Astrocyte (in vitro differentiated cells and primary cell): Measurements from ENCODE around the gene SGCE. TPM values are rescaled to one million over a fixed set of nuclear protein-coding genes. Genes with fewer than 3 reads are reported as not detected.

ENCODE experiments used
- DNase-seq: peaks from one replicate; pipeline ENCODE4 v3.0.0-alpha.2; 2010; ENCODE audit warnings: low read depth
- FAIRE-seq: peaks from 2 replicates; lab custom pipeline; 2011; peaks lifted over from hg19 to GRCh38; lab: Jason Lieb, UNC
- H2AFZ ChIP-seq: 2 replicates; pipeline ENCODE4 v1.6.0; 2012; ENCODE audit warnings: low read depth, low read length, inconsistent platforms
- H3K27ac ChIP-seq: 2 replicates; pipeline ENCODE4 v1.5.1; 2011; ENCODE audit warnings: low read depth, low read length, inconsistent platforms
- H3K27me3 ChIP-seq: 2 replicates; pipeline ENCODE4 v1.6.0; 2011; ENCODE audit warnings: low read length, inconsistent platforms; ENCODE audit not compliant: insufficient read depth
- H3K36me3 ChIP-seq: 2 replicates; pipeline ENCODE4 v1.5.1; 2011; ENCODE audit warnings: low read length, inconsistent platforms; ENCODE audit not compliant: insufficient read depth
- H3K4me1 ChIP-seq: 2 replicates; pipeline ENCODE4 v1.5.1; 2011; ENCODE audit warnings: low read length, inconsistent platforms; ENCODE audit not compliant: insufficient read depth
- H3K4me2 ChIP-seq: 2 replicates; pipeline ENCODE4 v1.6.0; 2012; ENCODE audit warnings: low read length, inconsistent platforms
- H3K4me3 ChIP-seq: 2 replicates; pipeline ENCODE4 v1.5.1; 2011; ENCODE audit warnings: low read depth, mild to moderate bottlenecking, low read length, inconsistent platforms; ENCODE audit not compliant: insufficient read depth
- H3K79me2 ChIP-seq: 2 replicates; pipeline ENCODE4 v1.6.0; 2012; ENCODE audit warnings: mild to moderate bottlenecking, low read length, inconsistent platforms; ENCODE audit not compliant: insufficient read depth
- H3K9ac ChIP-seq: 2 replicates; pipeline ENCODE4 v1.6.0; 2012; ENCODE audit warnings: mild to moderate bottlenecking, low read length, inconsistent platforms
- H3K9me3 ChIP-seq: 2 replicates; pipeline ENCODE4 v1.5.1; 2012; ENCODE audit warnings: low read depth, mild to moderate bottlenecking, low read length, inconsistent platforms; ENCODE audit not compliant: insufficient read depth
- H4K20me1 ChIP-seq: 2 replicates; pipeline ENCODE4 v1.6.0; 2012; ENCODE audit warnings: low read length, inconsistent platforms; ENCODE audit not compliant: insufficient read depth
- H3K27ac Mint-ChIP-seq: one replicate; pipeline ENCODE4 v1.8.0; 2021; ENCODE audit warnings: mild to moderate bottlenecking, mixed read lengths; ENCODE audit not compliant: unreplicated experiment
- H3K27me3 Mint-ChIP-seq: one replicate; pipeline ENCODE4 v1.8.0; 2021; ENCODE audit warnings: low read depth, mixed read lengths; ENCODE audit not compliant: unreplicated experiment
- H3K36me3 Mint-ChIP-seq: one replicate; pipeline ENCODE4 v1.8.0; 2021; ENCODE audit warnings: low read depth, mixed read lengths; ENCODE audit not compliant: unreplicated experiment
- H3K4me1 Mint-ChIP-seq: one replicate; pipeline ENCODE4 v1.8.0; 2021; ENCODE audit warnings: low read depth, mixed read lengths; ENCODE audit not compliant: unreplicated experiment
- H3K4me3 Mint-ChIP-seq: one replicate; pipeline ENCODE4 v1.8.0; 2021; ENCODE audit warnings: mild to moderate bottlenecking, moderate library complexity, mixed read lengths; ENCODE audit not compliant: unreplicated experiment
- H3K9me3 Mint-ChIP-seq: one replicate; pipeline ENCODE4 v1.8.0; 2021; ENCODE audit warnings: mild to moderate bottlenecking, mixed read lengths; ENCODE audit not compliant: unreplicated experiment
- EZH2 ChIP-seq: IDR thresholded peaks from 2 replicates; pipeline ENCODE4 v1.6.1; 2012; ENCODE audit warnings: mild to moderate bottlenecking, low read length, inconsistent platforms; ENCODE audit not compliant: insufficient read depth
- total RNA-seq: library from RNA; stranded (reverse); gene quantifications from 2 replicates; pipeline ENCODE4 v1.2.1, GENCODE V29; 2021
- TF ChIP-seq, protein P1 (sequence below): IDR thresholded peaks from 2 replicates; pipeline ENCODE4 v1.5.1; 2011; ENCODE audit warnings: low read depth, mild to moderate bottlenecking, inconsistent platforms, low read length, moderate library complexity; ENCODE audit not compliant: insufficient read depth

The SGCE gene
- total RNA-seq, 1 donor from 2014 or later: 33.4 TPM

DNA sequence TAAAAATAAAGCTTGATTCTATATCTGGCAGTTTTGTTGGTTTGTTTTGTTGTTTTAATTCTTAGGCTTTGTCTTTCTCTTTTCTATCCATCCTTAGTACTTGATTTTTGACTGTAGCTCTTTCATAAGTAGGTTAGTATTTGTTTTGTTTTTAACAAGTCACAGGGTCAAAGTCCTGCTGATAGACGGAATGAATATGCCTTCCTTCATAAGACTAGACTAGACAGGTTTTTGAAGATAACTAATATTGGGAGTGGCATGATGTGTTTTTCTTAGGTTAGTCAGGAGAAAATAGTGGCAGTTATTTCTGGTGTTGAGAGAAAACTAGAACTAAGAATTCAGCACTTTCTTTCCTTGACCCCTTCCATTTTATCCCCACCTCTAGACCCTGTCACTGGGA lies 96.0 kb downstream of the SGCE start:
- H3K27ac Mint-ChIP-seq: no peak overlapping the region
- DNase-seq (no peak), FAIRE-seq (no peak)
- H3K9me3 Mint-ChIP-seq: no peaks in the 10 kb centered on the region
- H3K4me3 Mint-ChIP-seq: no peak overlapping the region
- H3K9ac ChIP-seq: no peak overlapping the region
- no peaks in the 10 kb centered on the region for H3K4me1 ChIP-seq
- no peaks in the 10 kb centered on the region for H3K36me3 Mint-ChIP-seq
- H2AFZ ChIP-seq: no peak overlapping the region
- TF ChIP-seq, protein P1, sequence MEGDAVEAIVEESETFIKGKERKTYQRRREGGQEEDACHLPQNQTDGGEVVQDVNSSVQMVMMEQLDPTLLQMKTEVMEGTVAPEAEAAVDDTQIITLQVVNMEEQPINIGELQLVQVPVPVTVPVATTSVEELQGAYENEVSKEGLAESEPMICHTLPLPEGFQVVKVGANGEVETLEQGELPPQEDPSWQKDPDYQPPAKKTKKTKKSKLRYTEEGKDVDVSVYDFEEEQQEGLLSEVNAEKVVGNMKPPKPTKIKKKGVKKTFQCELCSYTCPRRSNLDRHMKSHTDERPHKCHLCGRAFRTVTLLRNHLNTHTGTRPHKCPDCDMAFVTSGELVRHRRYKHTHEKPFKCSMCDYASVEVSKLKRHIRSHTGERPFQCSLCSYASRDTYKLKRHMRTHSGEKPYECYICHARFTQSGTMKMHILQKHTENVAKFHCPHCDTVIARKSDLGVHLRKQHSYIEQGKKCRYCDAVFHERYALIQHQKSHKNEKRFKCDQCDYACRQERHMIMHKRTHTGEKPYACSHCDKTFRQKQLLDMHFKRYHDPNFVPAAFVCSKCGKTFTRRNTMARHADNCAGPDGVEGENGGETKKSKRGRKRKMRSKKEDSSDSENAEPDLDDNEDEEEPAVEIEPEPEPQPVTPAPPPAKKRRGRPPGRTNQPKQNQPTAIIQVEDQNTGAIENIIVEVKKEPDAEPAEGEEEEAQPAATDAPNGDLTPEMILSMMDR: no peak
- TF ChIP-seq EZH2: no peak
- H3K4me1 Mint-ChIP-seq: peaks cover 13% of the 10 kb centered on the region
- H3K4me3 ChIP-seq: no peak overlapping the region
- no peaks in the 10 kb centered on the region for H3K9me3 ChIP-seq
- H3K27ac ChIP-seq: no peak overlapping the region
- H4K20me1 ChIP-seq: no peaks in the 10 kb centered on the region
- no peak overlapping the region for H3K4me2 ChIP-seq
- H3K27me3 ChIP-seq: no peaks in the 10 kb centered on the region
- H3K79me2 ChIP-seq: no peaks in the 10 kb centered on the region
- no peaks in the 10 kb centered on the region for H3K36me3 ChIP-seq
- no peaks in the 10 kb centered on the region for H3K27me3 Mint-ChIP-seq

- Histone ChIP-seq H3K9me3 (no peaks in the 10 kb centered on the region), H3K36me3 (no peaks in the 10 kb centered on the region), H3K9ac (no peak overlapping the region), H3K79me2 (no peaks in the 10 kb centered on the region), H3K4me3 (no peak overlapping the region), H3K4me2 (no peak overlapping the region), H3K27me3 (no peaks in the 10 kb centered on the region), H2AFZ (no peak overlapping the region), H3K4me1 (no peaks in the 10 kb centered on the region), H4K20me1 (no peaks in the 10 kb centered on the region), H3K27ac (no peak overlapping the region)
- no peaks in the 10 kb centered on the region for H3K27me3 Mint-ChIP-seq
- H3K4me3 Mint-ChIP-seq: no peak overlapping the region
- DNase-seq (no peak), FAIRE-seq (no peak)
- no peaks in the 10 kb centered on the region for H3K9me3 Mint-ChIP-seq
- no peak overlapping the region for H3K27ac Mint-ChIP-seq
- H3K36me3 Mint-ChIP-seq: no peaks in the 10 kb centered on the region
- TF ChIP-seq, protein P1: no peak
- TF ChIP-seq EZH2: no peak
- H3K4me1 Mint-ChIP-seq: peaks cover 9% of the 10 kb centered on the region
Observed at GRCh38 chr7:94557215-94557614, 98.7 kb downstream of the SGCE start.

- no peaks in the 10 kb centered on the region for H3K4me1 ChIP-seq
- no peaks in the 10 kb centered on the region for H3K36me3 Mint-ChIP-seq
- no peaks in the 10 kb centered on the region for H3K27me3 Mint-ChIP-seq
- TF ChIP-seq, protein P1: no peak
- no peak for TF ChIP-seq EZH2
- no peaks in the 10 kb centered on the region for H3K27me3 ChIP-seq
- no peaks in the 10 kb centered on the region for H3K4me1 Mint-ChIP-seq
- no peak overlapping the region for H3K27ac ChIP-seq
- no peak overlapping the region for H3K4me3 Mint-ChIP-seq
- H3K9me3 Mint-ChIP-seq: no peaks in the 10 kb centered on the region
- no peaks in the 10 kb centered on the region for H3K36me3 ChIP-seq
- no peaks in the 10 kb centered on the region for H3K79me2 ChIP-seq
- no peaks in the 10 kb centered on the region for H3K9me3 ChIP-seq
- DNase-seq (no peak), FAIRE-seq (no peak)
- H3K27ac Mint-ChIP-seq: no peak overlapping the region
- H3K4me2 ChIP-seq: no peak overlapping the region
- H4K20me1 ChIP-seq: no peaks in the 10 kb centered on the region
- H3K9ac ChIP-seq: no peak overlapping the region
- H2AFZ ChIP-seq: no peak overlapping the region
- H3K4me3 ChIP-seq: no peak overlapping the region
Observed at GRCh38 chr7:94556028-94556427, 99.9 kb downstream of the SGCE start.
